Endothelial cell (in vitro differentiated cells): ENCODE measurements around the gene BAG1. TPM values are rescaled to one million over a fixed set of nuclear protein-coding genes. Genes with fewer than 3 reads are reported as not detected.

Source experiments
- DNase-seq: peaks from one replicate; pipeline ENCODE4 v3.0.0; 2021; ENCODE audit warnings: low spot score
- H3K27ac Mint-ChIP-seq: one replicate; pipeline ENCODE4 v1.8.0; 2021; ENCODE audit warnings: mixed read lengths, inconsistent platforms; ENCODE audit not compliant: unreplicated experiment
- H3K27me3 Mint-ChIP-seq: one replicate; pipeline ENCODE4 v1.8.0; 2021; ENCODE audit warnings: mild to moderate bottlenecking, moderate library complexity, mixed read lengths, inconsistent platforms; ENCODE audit not compliant: unreplicated experiment
- H3K36me3 Mint-ChIP-seq: one replicate; pipeline ENCODE4 v1.8.0; 2021; ENCODE audit warnings: mild to moderate bottlenecking, low read depth, mixed read lengths, inconsistent platforms; ENCODE audit not compliant: unreplicated experiment
- H3K4me1 Mint-ChIP-seq: one replicate; pipeline ENCODE4 v1.8.0; 2021; ENCODE audit warnings: mild to moderate bottlenecking, mixed read lengths, inconsistent platforms; ENCODE audit not compliant: unreplicated experiment
- H3K4me3 Mint-ChIP-seq: one replicate; pipeline ENCODE4 v1.8.0; 2021; ENCODE audit warnings: mild to moderate bottlenecking, mixed read lengths, inconsistent platforms; ENCODE audit not compliant: unreplicated experiment
- H3K9me3 Mint-ChIP-seq: one replicate; pipeline ENCODE4 v1.8.0; 2021; ENCODE audit warnings: mixed read lengths, inconsistent platforms; ENCODE audit not compliant: unreplicated experiment
- CTCF ChIP-seq: fragments of 200-600 bp; sonication (generic); IDR thresholded peaks from one replicate; pipeline ENCODE4 v1.5.0; 2021; ENCODE audit warnings: antibody characterized with exemption; ENCODE audit not compliant: unreplicated experiment
- total RNA-seq: library from RNA; stranded (reverse); fragmentation: NEBNext Ultra II Directional; extraction: Animal tissue kit (Norgen Biotek cat#: 25700); gene quantifications from one replicate; pipeline ENCODE4 v1.2.1, GENCODE V29; 2021; ENCODE audit not compliant: unreplicated experiment

The BAG1 gene
- total RNA-seq, 1 donor from 2014 or later = 61.5 TPM

GRCh38 chr9:33232815-33233214, 31.7 kb downstream of the BAG1 start:
- H3K27me3 Mint-ChIP-seq = peaks cover 8% of the 10 kb centered on the region
- no peaks in the 10 kb centered on the region for H3K4me1 Mint-ChIP-seq
- H3K36me3 Mint-ChIP-seq = peaks cover 7% of the 10 kb centered on the region
- H3K9me3 Mint-ChIP-seq = no peaks in the 10 kb centered on the region
- no peak for TF ChIP-seq CTCF
- H3K27ac Mint-ChIP-seq = peak overlapping the region; percentile 33
- peak overlapping the region; percentile 8 for H3K4me3 Mint-ChIP-seq
- no peak for DNase-seq

- Mint-ChIP-seq H3K27me3 (peaks cover 9% of the 10 kb centered on the region), H3K9me3 (no peaks in the 10 kb centered on the region), H3K27ac (no peak overlapping the region), H3K36me3 (peaks cover 7% of the 10 kb centered on the region), H3K4me3 (no peak overlapping the region), H3K4me1 (no peaks in the 10 kb centered on the region)
- no peak for TF ChIP-seq CTCF
- no peak for DNase-seq
Measured at GRCh38 chr9:33231623-33231942, 32.9 kb downstream of the BAG1 start.

- Mint-ChIP-seq H3K4me1 (peaks cover under 1% of the 10 kb centered on the region), H3K36me3 (peaks cover 7% of the 10 kb centered on the region), H3K4me3 (no peak overlapping the region), H3K27ac (no peak overlapping the region), H3K9me3 (no peaks in the 10 kb centered on the region), H3K27me3 (peaks cover 10% of the 10 kb centered on the region)
- TF ChIP-seq CTCF = no peak
- no peak for DNase-seq
Measured at GRCh38 chr9:33230756-33231622, 33.5 kb downstream of the BAG1 start.

- Mint-ChIP-seq H3K27ac (no peak overlapping the region), H3K9me3 (no peaks in the 10 kb centered on the region), H3K36me3 (peaks cover 7% of the 10 kb centered on the region), H3K4me1 (peaks cover 11% of the 10 kb centered on the region), H3K4me3 (no peak overlapping the region), H3K27me3 (peaks cover 7% of the 10 kb centered on the region)
- DNase-seq = no peak
- TF ChIP-seq CTCF = no peak
Measured at GRCh38 chr9:33229359-33230114, 35.0 kb downstream of the BAG1 start.

GRCh38 chr9:33228606-33229005, 35.9 kb downstream of the BAG1 start:
- Mint-ChIP-seq H3K4me3 (no peak overlapping the region), H3K9me3 (no peaks in the 10 kb centered on the region), H3K27ac (no peak overlapping the region), H3K27me3 (peaks cover 7% of the 10 kb centered on the region), H3K4me1 (peaks cover 14% of the 10 kb centered on the region), H3K36me3 (peaks cover 7% of the 10 kb centered on the region)
- DNase-seq = no peak
- no peak for TF ChIP-seq CTCF
